Peyer's patch (tissue), 4 donors: Measurements from ENCODE around the gene PACSIN1.

Experiments used
- CTCF ChIP-seq, 6 experiments: fragments of 450-650 bp in 4 of 6; fragments of 200-600 bp in 2 of 6; sonication (generic) in 1 of 6; IDR thresholded peaks; one replicate each; pipeline ENCODE4 v1.5.1; 2017 to 2019; ENCODE audit warnings: antibody characterized with exemption in 6 of 6, mild to moderate bottlenecking in 3 of 6, moderate library complexity in 1 of 6
- POLR2A ChIP-seq, 2 donors: fragments of 450-650 bp; IDR thresholded peaks; one replicate each; pipeline ENCODE4 v1.5.1; 2017; ENCODE audit warnings: antibody characterized with exemption in 2 of 2, mild to moderate bottlenecking in 2 of 2, moderate library complexity in 2 of 2

GRCh38 chr6:34535646-34536045 is 69.8 kb downstream of the PACSIN1 start:
- TF ChIP-seq CTCF (IDR thresholded peaks at IDR 0.05), result no peak
- TF ChIP-seq POLR2A (IDR thresholded peaks at IDR 0.05), result no peak
